NB4 (cell line): ENCODE results near the gene METTL25.

ENCODE experiments used
- MAX ChIP-seq: IDR thresholded peaks from 2 replicates; pipeline ENCODE4 v1.6.1; 2011; ENCODE audit warnings: low read depth, low read length
- TF ChIP-seq, protein P1 (sequence below): IDR thresholded peaks from one replicate; pipeline ENCODE4 v1.5.1; 2012; ENCODE audit warnings: low read depth, low read length

DNA sequence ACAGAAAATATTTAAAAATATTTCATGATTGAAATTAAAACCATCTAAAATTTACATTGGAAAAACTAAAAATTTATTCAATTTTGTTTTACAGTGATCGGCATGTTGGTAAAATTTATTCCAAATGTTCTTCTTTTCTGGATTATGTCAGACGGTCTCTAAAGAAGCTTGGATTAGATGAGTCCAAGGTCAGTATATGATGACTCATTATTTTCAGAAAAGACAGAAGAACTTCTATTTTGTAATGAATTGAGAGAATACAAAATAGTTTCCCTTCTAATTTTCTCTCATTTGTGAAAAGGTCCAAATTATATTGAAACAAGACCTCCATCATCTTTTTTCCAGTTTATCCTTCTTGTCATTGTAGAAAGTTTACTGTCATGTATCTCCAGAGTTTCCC lies 98.3 kb downstream of the METTL25 start:
- TF ChIP-seq, protein P1, sequence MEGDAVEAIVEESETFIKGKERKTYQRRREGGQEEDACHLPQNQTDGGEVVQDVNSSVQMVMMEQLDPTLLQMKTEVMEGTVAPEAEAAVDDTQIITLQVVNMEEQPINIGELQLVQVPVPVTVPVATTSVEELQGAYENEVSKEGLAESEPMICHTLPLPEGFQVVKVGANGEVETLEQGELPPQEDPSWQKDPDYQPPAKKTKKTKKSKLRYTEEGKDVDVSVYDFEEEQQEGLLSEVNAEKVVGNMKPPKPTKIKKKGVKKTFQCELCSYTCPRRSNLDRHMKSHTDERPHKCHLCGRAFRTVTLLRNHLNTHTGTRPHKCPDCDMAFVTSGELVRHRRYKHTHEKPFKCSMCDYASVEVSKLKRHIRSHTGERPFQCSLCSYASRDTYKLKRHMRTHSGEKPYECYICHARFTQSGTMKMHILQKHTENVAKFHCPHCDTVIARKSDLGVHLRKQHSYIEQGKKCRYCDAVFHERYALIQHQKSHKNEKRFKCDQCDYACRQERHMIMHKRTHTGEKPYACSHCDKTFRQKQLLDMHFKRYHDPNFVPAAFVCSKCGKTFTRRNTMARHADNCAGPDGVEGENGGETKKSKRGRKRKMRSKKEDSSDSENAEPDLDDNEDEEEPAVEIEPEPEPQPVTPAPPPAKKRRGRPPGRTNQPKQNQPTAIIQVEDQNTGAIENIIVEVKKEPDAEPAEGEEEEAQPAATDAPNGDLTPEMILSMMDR, result no peak
- TF ChIP-seq MAX, result no peak
